GM19099 (cell line): ENCODE measurements around the gene ERICH3.

Experiments used
- POLR2A ChIP-seq: IDR thresholded peaks from 3 replicates; pipeline ENCODE4 v1.6.1; 2011; ENCODE audit warnings: low read depth; ENCODE audit not compliant: insufficient read length; ENCODE audit errors: extremely low read depth

ERICH3 gene

GRCh38 chr1:74586253-74586897 is 87.2 kb downstream of the ERICH3 start:
- no peak for TF ChIP-seq POLR2A

GRCh38 chr1:74584185-74584584 is 89.4 kb downstream of the ERICH3 start:
- no peak for TF ChIP-seq POLR2A

- TF ChIP-seq POLR2A, result no peak
Observed at GRCh38 chr1:74583397-74583796, 90.2 kb downstream of the ERICH3 start.

DNA sequence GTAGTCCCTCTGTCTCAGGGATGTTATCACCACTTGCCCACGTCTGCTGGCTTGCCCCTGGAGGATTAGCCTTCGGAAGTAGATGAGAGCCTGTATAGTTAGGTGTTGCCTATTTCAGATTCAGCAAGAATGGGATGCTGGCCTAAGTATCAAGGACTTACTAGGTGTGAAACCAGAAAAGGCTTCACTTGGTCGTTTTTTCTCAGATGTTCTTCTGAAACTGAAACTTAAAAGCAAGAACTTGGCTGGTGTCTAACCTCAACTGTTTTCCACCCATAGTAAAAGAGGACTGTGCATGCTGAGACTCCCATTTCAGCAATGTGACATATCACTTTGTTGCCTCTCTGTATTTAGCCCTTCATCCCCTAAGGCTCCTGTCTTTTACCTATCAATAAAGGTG is 94.2 kb downstream of the ERICH3 start:
- no peak for TF ChIP-seq POLR2A

GRCh38 chr1:74578101-74578500 is 95.5 kb downstream of the ERICH3 start:
- no peak for TF ChIP-seq POLR2A

- no peak for TF ChIP-seq POLR2A
Observed at GRCh38 chr1:74571891-74572290, 101.7 kb downstream of the ERICH3 start.

DNA sequence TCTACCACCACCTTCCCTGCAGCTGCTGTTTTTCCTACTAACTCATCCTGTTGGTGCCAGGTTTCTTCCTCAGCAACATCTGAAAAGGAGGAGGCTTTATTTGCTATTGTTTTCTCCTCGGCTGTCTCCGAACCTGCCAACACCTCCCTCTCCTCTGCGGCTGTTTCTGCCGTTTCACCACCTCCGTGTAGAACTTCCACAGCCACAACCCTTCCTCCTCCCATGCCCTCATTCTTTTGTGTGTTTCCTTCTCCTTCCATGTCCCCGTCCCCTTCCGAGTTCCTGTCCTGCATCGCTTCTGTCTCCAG is 102.1 kb downstream of the ERICH3 start:
- TF ChIP-seq POLR2A, result no peak

DNA sequence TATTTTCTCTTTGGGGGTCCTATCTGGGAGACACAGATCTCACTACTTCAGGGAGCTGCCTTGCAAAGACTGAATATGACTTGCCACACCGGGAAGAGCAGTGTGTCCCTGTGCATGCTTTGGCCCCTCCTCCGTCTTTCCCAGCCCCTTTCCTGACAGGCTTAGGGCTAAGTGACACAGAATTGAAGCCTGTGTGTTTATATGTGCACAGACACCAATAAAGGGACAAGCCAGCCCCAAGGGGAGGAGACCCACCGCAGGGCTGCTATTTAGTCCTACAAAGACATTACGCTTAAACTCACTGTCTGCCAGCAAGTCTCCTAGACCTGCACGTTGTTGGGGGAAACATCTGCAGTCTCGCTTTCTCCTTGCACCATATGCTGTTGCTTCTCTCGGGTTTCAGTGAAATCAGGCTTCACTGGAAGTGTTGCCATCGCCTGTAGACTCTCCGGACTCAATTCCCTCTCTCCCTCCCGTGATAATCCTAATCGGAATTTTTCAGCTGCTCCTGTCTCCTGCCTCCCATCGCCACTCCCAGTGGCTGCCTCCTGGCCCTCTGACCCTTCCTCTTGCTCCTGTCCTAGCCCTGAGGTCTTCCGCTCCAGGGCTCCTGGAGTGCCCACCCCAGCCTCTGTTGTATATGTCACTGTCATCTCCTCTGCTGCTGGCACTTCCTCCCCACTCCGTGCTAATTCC is 102.6 kb downstream of the ERICH3 start:
- no peak for TF ChIP-seq POLR2A

- TF ChIP-seq POLR2A, result no peak
Observed at GRCh38 chr1:74549932-74550331, 123.7 kb downstream of the ERICH3 start.

DNA sequence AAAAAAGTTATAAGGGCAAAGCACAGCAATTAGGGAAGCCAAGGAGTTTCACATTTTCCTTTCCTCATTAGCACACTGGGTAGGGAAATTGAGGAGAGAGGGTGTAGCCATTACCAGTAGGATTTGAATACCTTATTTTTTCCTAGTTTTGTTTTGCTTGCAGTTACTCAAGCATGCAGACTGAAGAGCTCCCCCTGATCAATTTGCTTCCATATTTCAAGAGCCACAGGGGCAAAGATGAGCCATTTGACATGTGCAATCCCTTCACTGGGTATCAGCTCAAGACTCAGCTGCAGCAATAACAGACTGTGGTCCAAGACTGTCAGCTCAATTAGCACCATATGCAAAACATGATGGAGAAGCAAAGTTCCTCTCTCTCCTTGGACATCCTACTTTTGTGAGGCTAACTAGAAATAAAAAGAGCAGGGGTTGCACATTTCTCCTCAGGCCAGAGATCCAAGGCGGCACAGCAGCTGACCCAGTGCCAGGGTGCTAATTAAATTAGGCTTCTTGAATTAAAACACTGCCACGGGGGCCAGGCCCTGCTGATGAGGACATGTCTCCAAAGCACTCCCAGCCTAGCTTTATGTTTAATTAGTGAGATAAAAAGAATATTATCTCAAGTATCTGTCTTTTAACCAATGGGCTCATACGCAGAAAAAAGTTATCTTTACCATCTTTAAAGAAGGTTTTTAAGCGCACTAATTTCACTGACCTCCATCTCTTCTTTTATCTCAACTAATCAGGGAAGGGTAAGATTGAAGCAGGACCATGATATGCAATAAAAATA is 124.4 kb downstream of the ERICH3 start:
- no peak for TF ChIP-seq POLR2A

- no peak for TF ChIP-seq POLR2A
Observed at GRCh38 chr1:74545821-74546220, 127.8 kb downstream of the ERICH3 start.

GRCh38 chr1:74534241-74534640 is 139.4 kb downstream of the ERICH3 start:
- TF ChIP-seq POLR2A, result no peak

DNA sequence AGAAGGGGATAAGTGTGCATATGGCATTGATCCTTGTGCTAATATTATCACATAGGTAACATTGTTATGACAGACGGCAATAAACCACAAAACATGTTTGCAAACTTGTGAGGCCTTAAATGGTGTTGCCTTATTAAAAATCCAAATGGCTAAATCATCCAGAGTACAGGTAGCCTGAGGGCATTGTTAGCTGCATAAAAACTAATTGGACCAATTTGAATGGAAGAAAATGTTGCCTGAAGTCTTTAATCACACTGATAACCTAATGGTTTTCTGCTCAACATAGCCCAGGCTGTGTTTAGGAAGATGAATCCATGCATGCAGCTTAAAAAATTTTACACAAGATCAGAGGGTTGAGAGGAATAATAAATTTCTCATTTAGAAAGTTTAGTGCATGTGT is 141.8 kb downstream of the ERICH3 start:
- TF ChIP-seq POLR2A, result no peak

DNA sequence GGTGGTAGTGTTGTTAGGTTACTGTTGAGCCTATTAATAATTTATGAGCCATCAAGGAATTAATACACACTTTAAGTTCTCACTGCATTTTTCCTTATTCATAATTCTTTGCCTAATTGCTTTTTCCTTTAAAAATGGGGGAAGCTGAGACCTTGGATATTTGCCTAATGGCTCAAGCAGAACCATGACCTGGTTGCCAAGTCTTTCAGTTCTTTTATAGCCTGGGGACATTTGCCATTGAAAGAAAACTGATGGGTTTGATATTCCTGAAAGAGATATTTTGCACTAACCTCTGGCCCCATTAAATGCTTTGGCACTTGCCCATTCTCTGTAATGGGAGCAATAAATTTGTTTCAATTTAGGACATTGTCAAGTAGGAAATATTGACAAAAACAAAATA is 142.7 kb downstream of the ERICH3 start:
- no peak for TF ChIP-seq POLR2A

DNA sequence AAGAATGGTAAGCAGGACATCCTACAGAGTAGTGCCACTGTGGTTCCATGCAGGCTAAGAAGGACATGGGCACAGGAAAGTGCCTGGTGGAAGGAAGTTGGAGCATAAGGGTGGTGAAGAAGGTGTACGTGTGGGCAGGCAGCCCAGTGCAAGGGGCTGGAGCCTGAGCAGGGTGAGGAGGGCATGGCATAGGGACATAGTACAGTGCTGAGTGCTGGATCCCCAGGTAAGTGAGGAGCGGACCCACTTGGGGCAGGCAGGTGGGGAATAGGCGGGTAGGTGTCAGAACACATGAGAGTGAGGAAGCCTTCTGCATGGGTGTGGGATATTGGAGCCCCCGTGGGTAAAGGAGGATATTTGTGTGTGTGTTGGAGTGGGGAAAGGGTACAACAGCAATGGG is 145.5 kb downstream of the ERICH3 start:
- no peak for TF ChIP-seq POLR2A

DNA sequence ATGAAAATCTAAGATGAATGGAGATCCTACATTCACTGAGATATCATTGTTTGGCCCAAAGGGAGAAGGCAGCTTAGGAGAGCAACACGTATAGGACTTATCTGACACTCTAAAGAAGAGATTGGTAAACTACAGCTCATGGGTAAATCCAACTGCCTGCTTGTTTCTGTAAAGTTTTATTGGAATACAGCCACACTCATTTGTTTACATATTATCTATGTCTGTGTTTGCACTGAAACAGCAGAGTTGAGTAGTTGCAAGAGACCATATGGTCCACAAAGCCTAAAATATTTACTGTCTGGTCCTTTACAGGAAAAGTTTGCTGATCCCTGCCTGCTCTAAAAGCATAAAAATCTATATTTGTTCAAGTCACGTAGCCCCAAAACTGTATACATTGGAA is 146.9 kb downstream of the ERICH3 start:
- TF ChIP-seq POLR2A, result no peak

- TF ChIP-seq POLR2A, result no peak
Observed at GRCh38 chr1:74523873-74524480, 149.6 kb downstream of the ERICH3 start.

GRCh38 chr1:74522148-74522547 is 151.4 kb downstream of the ERICH3 start:
- TF ChIP-seq POLR2A, result no peak
